HS-5 (cell line): Measurements from ENCODE around the gene FCGBP.
"Not testable (repeated sequence)": the region's sequence is repeated elsewhere in the genome, so short reads cannot be mapped to it uniquely, and the experiment has no call there.

Source experiments
- DNase-seq: peaks from one replicate; pipeline ENCODE4 v3.0.0-alpha.2; 2012; ENCODE audit warnings: low read depth

Gene FCGBP

GRCh38 chr19:39890755-39891551, 43.5 kb downstream of the FCGBP start:
- DNase-seq, result no peak

- DNase-seq, result not testable (repeated sequence)
Observed at GRCh38 chr19:39889872-39890754, 44.3 kb downstream of the FCGBP start.

DNA sequence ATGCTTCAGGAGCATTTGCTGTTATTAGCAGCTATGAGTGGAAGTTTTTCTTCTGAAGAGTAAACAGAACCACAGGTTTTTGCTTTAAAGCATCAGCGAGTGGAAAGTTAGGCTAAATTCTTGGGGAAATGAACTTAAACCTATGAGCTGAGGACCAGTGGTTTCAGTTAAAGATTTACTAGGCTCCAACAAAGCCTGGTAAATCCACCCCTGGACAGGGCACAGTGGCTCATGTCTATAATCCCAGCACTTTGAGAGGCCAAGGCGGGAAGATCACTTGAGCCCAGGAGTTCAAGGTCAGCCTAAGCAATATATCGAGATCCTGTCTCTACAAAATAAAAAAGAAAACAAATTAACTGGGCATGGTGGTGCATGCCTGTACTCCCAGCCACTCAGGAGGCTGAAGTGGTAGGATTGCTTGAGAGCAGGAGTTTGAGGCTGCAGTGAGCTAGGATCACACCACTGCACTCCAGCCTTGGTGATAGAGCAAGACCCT, 46.9 kb downstream of the FCGBP start:
- DNase-seq, result not testable (repeated sequence)

DNA sequence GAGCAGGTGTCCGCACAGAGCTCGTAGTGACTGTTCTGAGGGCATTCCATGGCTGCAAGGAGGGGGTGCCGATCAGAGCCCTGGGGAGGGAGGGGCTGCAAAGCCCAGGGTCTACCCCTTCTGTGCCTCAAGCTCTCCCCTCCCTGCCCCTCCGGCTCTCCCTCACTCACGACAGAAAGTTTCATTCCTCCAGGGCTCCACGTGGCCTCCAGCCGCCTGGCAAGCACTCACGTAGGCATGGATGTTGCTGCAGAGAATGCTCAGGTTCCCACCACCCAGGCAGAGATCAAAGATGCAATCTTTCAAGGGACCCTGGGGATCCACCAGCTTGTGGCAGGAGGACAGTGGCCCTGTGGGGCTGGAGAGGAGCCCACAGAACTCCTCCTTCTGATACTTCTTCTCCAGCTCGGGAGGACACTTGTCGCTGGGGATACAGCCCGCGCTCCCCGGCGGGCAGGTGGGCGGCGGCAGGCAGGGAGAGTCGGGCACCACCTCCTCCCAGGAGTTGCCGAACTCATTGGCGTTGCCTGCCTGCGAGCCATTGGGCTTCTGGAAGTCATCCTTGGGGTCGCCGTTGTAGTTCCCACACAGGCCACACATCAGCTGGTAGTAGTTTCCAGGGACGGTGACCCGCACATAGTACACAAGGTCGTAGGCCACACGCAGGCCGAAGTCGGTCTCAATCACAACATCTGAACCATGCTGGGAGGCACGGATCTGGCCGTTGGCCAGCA, 48.4 kb downstream of the FCGBP start:
- DNase-seq, result not testable (repeated sequence)

- not testable (repeated sequence) for DNase-seq
Observed at GRCh38 chr19:39884721-39885120, 49.7 kb downstream of the FCGBP start.
